Measurements from ENCODE around the gene SIRPG.
"Not testable (repeated sequence)": the region's sequence is repeated elsewhere in the genome, so short reads cannot be mapped to it uniquely, and the experiment has no call there.

The SIRPG gene

GRCh38 chr20:1636621-1637020, 21.0 kb downstream of the SIRPG start:
- DNase-seq (ENCODE audit: low read depth in 1 of 2, low spot score in 1 of 2), result no peak

GRCh38 chr20:1635291-1635979, 22.1 kb downstream of the SIRPG start:
- DNase-seq (ENCODE audit: low read depth in 1 of 2, low spot score in 1 of 2), result no peak

- no peak for DNase-seq (ENCODE audit: low read depth in 1 of 2, low spot score in 1 of 2)
Observed at GRCh38 chr20:1633535-1633934, 24.0 kb downstream of the SIRPG start.

- DNase-seq (ENCODE audit: low read depth in 1 of 2, low spot score in 1 of 2), result peak in 1 of 2 donors; percentile 29
Observed at GRCh38 chr20:1632178-1632577, 25.4 kb downstream of the SIRPG start.

GRCh38 chr20:1631309-1632151, 26.0 kb downstream of the SIRPG start:
- DNase-seq (ENCODE audit: low read depth in 1 of 2, low spot score in 1 of 2), result no peak

- no peak for DNase-seq (ENCODE audit: low read depth in 1 of 2, low spot score in 1 of 2)
Observed at GRCh38 chr20:1630186-1630585, 27.4 kb downstream of the SIRPG start.

- DNase-seq (ENCODE audit: low read depth in 1 of 2, low spot score in 1 of 2), result no peak
Observed at GRCh38 chr20:1629321-1629720, 28.3 kb downstream of the SIRPG start.

GRCh38 chr20:1628621-1629020, 29.0 kb downstream of the SIRPG start:
- DNase-seq (ENCODE audit: low read depth in 1 of 2, low spot score in 1 of 2), result no peak

- no peak for DNase-seq (ENCODE audit: low read depth in 1 of 2, low spot score in 1 of 2)
Observed at GRCh38 chr20:1627200-1627550, 30.4 kb downstream of the SIRPG start.

GRCh38 chr20:1626528-1627199, 30.9 kb downstream of the SIRPG start:
- DNase-seq (ENCODE audit: low read depth in 1 of 2, low spot score in 1 of 2), result no peak

- DNase-seq (ENCODE audit: low read depth in 1 of 2, low spot score in 1 of 2), result no peak
Observed at GRCh38 chr20:1625083-1625690, 32.4 kb downstream of the SIRPG start.

- DNase-seq (ENCODE audit: low read depth in 1 of 2, low spot score in 1 of 2), result no peak
Observed at GRCh38 chr20:1623501-1624205, 33.9 kb downstream of the SIRPG start.

- no peak for DNase-seq (ENCODE audit: low read depth in 1 of 2, low spot score in 1 of 2)
Observed at GRCh38 chr20:1622450-1622849, 35.1 kb downstream of the SIRPG start.

GRCh38 chr20:1621316-1621715, 36.3 kb downstream of the SIRPG start:
- DNase-seq (ENCODE audit: low read depth in 1 of 2, low spot score in 1 of 2), result no peak

- DNase-seq (ENCODE audit: low read depth in 1 of 2, low spot score in 1 of 2), result no peak
Observed at GRCh38 chr20:1619861-1620444, 37.6 kb downstream of the SIRPG start, which contains the start of gene SIRPB1. Gene SIRPB1 (minus strand): TSS chr20:1620009. CDS start chr20:1619944, 65 bp downstream.

- DNase-seq (ENCODE audit: low read depth in 1 of 2, low spot score in 1 of 2), result no peak
Observed at GRCh38 chr20:1618954-1619540, 38.5 kb downstream of the SIRPG start.

GRCh38 chr20:1618479-1618878, 39.1 kb downstream of the SIRPG start:
- no peak for DNase-seq (ENCODE audit: low read depth in 1 of 2, low spot score in 1 of 2)

- DNase-seq (ENCODE audit: low read depth in 1 of 2, low spot score in 1 of 2), result no peak
Observed at GRCh38 chr20:1616858-1617434, 40.6 kb downstream of the SIRPG start.

GRCh38 chr20:1610404-1610803, 47.2 kb downstream of the SIRPG start:
- DNase-seq (ENCODE audit: low read depth in 1 of 2, low spot score in 1 of 2), result not testable (repeated sequence)
